ENCODE measurements around the gene C13orf42. TPM values are rescaled to one million over a fixed set of nuclear protein-coding genes. Genes with fewer than 3 reads are reported as not detected.

C13orf42 gene
- total RNA-seq, result not detected
- long read RNA-seq, result 0 reads

- DNase-seq (ENCODE audit: low spot score), result no peak
- intact Hi-C loops (cut with DNase I), result no loop called here
Measured at GRCh38 chr13:51111174-51111573, at the start of gene C13orf42. C13orf42 (minus strand) TSS chr13:51111274; CDS start chr13:51111209, 65 bp downstream.

DNA sequence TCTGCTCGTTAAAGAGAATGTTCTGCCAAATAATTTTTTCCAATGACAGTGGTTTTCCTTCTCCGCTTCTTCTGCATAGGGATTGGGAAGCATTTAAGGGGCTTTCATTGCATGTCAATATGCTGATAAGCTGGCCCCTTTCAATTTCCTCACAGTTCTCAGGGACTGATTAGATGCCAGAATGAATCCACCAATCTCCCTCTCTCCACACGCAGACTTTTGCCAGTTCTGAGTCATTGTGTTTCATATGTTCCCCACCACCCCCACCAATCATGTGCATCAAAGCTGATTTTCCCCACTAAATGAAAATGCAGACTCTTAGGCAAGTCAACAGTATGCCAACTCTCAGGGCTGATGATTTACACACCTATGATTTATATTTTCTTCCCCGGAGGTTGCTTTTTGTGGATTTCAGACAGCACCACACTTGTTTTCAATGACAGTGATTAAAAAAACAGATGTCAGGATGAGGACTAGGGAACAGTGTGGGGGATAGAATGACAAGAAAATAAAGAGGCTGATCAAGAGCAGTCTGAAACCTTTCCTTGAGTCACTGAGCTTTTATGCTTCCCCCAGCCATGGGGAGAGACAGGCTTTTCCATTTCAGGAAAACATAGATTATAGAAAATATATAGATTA is 47.9 kb upstream of the C13orf42 start:
- intact Hi-C loops (cut with DNase I), result no loop called here
- DNase-seq (ENCODE audit: low spot score), result no peak

GRCh38 chr13:51158365-51158764 is 47.3 kb upstream of the C13orf42 start:
- intact Hi-C loops (cut with DNase I), result no loop called here
- no peak for DNase-seq (ENCODE audit: low spot score)

- DNase-seq (ENCODE audit: low spot score), result no peak
- intact Hi-C loops (cut with DNase I), result no loop called here
Measured at GRCh38 chr13:51156648-51157047, 45.6 kb upstream of the C13orf42 start.

GRCh38 chr13:51155776-51156515 is 44.9 kb upstream of the C13orf42 start:
- no peak for DNase-seq (ENCODE audit: low spot score)
- intact Hi-C loops (cut with DNase I), result no loop called here

DNA sequence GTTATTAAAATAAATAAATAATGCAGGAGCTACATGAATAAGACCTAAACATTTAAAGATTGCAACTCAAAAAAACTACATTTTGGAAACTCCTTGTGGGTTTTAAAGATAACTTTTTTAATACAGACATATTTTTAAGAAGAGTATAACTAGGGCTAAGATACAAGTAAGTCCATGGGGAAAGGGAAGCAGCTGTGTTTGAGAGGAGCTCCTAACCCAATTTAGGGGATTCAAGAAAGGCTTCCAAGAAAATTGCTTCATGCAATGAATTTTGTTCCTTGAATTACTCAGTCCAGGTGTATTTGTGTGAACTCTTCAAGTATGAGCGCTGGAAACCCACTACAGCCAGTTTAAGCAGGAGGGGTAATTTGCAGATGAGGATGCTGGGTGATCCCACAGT is 44.1 kb upstream of the C13orf42 start:
- no peak for DNase-seq (ENCODE audit: low spot score)
- intact Hi-C loops (cut with DNase I), result no loop called here

- no peak for DNase-seq (ENCODE audit: low spot score)
- intact Hi-C loops (cut with DNase I), result loop anchor here (5.0 kb wide), 2 partner anchors 68 to 148 kb away; partner anchors contain the start of gene FAM124A
Measured at GRCh38 chr13:51154029-51154555, 43.0 kb upstream of the C13orf42 start.

DNA sequence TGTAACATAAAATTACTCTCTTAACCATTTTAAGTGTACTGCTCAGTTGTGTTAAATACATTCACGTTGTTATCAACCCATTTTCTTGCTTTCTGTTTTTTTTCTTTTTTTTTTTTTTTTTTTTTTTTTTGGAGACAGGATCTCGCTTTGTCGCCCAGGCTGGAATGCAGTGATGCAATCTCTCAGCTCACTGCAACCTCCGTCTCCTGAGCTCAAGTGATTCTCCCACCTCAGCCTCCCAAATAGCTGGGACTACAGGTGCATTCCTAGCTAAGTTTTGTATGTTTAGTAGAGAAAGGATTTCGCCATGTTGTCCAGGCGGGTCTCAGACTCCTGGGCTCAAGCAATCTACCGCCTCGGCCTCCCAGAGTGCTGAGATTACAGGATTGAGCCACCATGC is 42.5 kb upstream of the C13orf42 start:
- intact Hi-C loops (cut with DNase I), result loop anchor here (5.0 kb wide), 2 partner anchors 69 to 149 kb away; partner anchors contain the start of gene FAM124A
- DNase-seq (ENCODE audit: low spot score), result no peak

DNA sequence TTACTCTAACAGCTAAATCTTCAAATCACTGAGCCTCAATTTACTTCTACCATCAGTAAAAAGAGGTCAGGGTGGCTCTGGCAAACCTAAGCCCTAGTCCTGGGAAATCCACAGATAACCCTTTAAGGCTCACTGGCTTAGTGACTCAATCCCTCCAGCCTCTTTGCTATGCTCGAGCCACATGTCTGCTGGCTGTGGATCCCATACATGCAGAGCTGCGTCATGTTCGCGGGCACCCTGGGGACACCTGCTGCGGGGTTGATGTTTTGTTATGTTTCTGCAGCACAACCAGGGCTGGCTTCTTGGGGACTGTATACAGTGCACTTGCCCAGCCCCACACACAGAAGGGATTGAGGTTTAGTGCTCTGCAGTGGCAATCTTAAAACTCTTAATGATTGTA is 41.6 kb upstream of the C13orf42 start:
- no peak for DNase-seq (ENCODE audit: low spot score)
- intact Hi-C loops (cut with DNase I), result loop anchor here (5.0 kb wide), 2 partner anchors 70 to 150 kb away; partner anchors contain the start of gene FAM124A

GRCh38 chr13:51151463-51151862 is 40.4 kb upstream of the C13orf42 start:
- intact Hi-C loops (cut with DNase I), result loop anchor here (5.0 kb wide), 2 partner anchors 71 to 151 kb away; partner anchors contain the start of gene FAM124A
- no peak for DNase-seq (ENCODE audit: low spot score)

GRCh38 chr13:51148952-51149573 is 38.0 kb upstream of the C13orf42 start:
- intact Hi-C loops (cut with DNase I), result loop anchor here (2.0 kb wide), 1 partner anchor 136 kb away; no protein-coding TSS in a partner anchor
- no peak for DNase-seq (ENCODE audit: low spot score)

GRCh38 chr13:51148223-51148951 is 37.3 kb upstream of the C13orf42 start:
- DNase-seq (ENCODE audit: low spot score), result no peak
- intact Hi-C loops (cut with DNase I), result loop anchor here (2.0 kb wide), 1 partner anchor 136 kb away; no protein-coding TSS in a partner anchor

DNA sequence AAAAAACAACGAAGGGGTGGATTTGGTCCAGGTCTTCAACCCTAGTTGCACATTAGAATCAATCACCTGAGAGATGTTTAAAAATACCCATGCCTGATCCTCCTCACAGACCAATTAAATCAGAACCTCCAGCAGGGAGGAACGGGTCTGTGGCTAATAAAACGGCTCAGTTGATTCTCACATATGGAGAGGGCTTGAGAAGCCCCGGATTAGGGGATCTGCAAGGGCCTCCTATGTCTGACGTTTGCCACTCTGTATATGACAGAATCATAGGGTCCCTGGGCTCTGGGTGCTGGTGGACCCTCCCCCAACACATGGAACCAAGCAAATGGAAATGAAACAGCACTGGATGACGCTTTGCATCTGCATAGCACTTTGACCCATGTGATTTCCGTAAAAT is 36.7 kb upstream of the C13orf42 start:
- no peak for DNase-seq (ENCODE audit: low spot score)
- intact Hi-C loops (cut with DNase I), result loop anchor here (2.0 kb wide), 1 partner anchor 137 kb away; no protein-coding TSS in a partner anchor

DNA sequence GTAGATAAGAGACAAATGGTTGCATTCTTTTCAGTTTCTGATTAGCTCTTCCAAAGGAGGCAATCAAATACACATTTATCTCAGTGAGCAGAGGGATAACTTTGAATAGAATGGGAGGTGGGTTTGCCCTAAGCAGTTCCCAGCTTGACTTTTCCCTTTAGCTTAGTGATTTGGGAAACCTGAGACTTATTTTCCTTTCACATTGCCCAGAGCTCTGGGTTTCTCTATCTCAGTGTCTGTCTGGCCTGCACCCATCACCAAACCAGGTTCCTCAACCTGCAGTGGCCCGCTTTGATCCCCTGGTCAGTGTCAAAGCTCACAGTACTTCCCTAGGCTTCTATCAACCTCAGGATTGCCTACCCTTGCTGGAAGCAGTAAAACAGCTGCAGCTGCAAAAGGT is 35.6 kb upstream of the C13orf42 start:
- no peak for DNase-seq (ENCODE audit: low spot score)
- intact Hi-C loops (cut with DNase I), result no loop called here

GRCh38 chr13:51137250-51137649 is 26.2 kb upstream of the C13orf42 start:
- intact Hi-C loops (cut with DNase I), result loop anchor here (5.0 kb wide), 1 partner anchor 75 kb away; no protein-coding TSS in a partner anchor

GRCh38 chr13:51136276-51136980 is 25.4 kb upstream of the C13orf42 start:
- no peak for DNase-seq (ENCODE audit: low spot score)
- intact Hi-C loops (cut with DNase I), result loop anchor here (5.0 kb wide), 1 partner anchor 76 kb away; no protein-coding TSS in a partner anchor

More at GRCh38 chr13:51137250-51137649, 26.2 kb upstream of the C13orf42 start:
- DNase-seq (ENCODE audit: low spot score), result no peak

DNA sequence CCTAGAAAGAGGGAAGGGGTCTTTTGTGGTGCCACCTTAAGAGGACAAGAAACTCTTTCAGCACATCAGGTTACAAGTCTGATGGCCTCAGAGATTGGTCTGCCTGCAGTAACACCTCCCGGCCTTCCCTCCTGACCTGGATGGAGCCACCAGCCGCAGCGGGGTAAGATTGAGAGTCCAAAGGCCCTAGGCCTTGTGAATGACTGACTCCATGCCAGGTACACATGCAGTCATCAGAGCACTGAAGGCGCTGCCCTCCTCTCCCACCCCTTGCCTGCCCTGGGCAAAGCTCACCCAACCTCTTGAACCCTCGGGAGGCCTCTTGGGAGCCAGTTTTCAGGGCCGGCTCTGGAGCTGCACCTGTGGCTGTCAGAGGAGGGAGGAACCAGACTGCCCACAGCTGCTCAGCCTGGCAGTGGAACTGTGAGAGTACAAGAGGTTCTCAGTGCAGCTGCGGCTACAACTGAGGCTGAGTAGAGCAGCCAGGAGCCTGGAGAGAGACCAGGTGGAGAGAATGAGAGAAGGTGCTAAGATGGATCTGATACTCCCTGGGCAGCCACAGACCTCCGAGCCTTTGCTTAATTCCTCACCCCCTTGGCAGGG is 23.8 kb upstream of the C13orf42 start:
- intact Hi-C loops (cut with DNase I), result loop anchor here (5.0 kb wide), 1 partner anchor 77 kb away; no protein-coding TSS in a partner anchor

DNA sequence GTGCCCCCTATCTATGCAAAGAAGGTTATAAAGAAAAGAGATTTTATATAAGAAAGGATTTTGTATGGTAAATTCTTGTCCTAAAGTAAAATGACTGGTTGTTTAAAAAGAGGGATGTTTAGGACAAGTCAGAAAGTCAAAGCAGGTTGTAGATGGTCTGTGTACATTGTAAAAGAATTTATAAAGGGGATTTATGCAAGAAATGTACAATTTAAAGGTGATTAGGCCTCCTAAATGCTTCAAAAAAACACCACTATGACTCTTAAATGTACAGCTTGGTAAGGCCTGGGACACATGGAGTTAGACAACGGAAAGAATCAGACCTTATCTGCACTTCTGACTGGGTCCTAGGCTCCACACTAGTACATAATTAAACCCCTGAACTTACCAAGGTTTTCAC is 19.3 kb upstream of the C13orf42 start:
- DNase-seq (ENCODE audit: low spot score), result no peak
- intact Hi-C loops (cut with DNase I), result no loop called here

More for the DNA sequence above, 23.8 kb upstream of the C13orf42 start:
- DNase-seq (ENCODE audit: low spot score), result no peak

All from cardiac septum (tissue), 1 donor.